ENCODE data around the gene ALK.

Gene ALK

GRCh38 chr2:29175338-29175737 is 746.0 kb downstream of the ALK start:
- DNase-seq, result no peak

GRCh38 chr2:29174937-29175336 is 746.4 kb downstream of the ALK start:
- DNase-seq, result no peak

- DNase-seq, result no peak
Measured at GRCh38 chr2:29166242-29167039, 754.9 kb downstream of the ALK start.

GRCh38 chr2:29165362-29166241 is 755.8 kb downstream of the ALK start:
- no peak for DNase-seq

GRCh38 chr2:29164091-29164846 is 757.1 kb downstream of the ALK start:
- peak in 2 of 58 donors; percentile 16 to 36 for DNase-seq

GRCh38 chr2:29162204-29162928 is 759.0 kb downstream of the ALK start:
- DNase-seq, result no peak

GRCh38 chr2:29160184-29160583 is 761.2 kb downstream of the ALK start:
- DNase-seq, result no peak

GRCh38 chr2:29159125-29159524 is 762.3 kb downstream of the ALK start:
- DNase-seq, result no peak

GRCh38 chr2:29157131-29157530 is 764.3 kb downstream of the ALK start:
- no peak for DNase-seq

GRCh38 chr2:29155578-29155977 is 765.8 kb downstream of the ALK start:
- DNase-seq, result peak in 3 of 58 donors; percentile 2 to 25 (median 4)

- no peak for DNase-seq
Measured at GRCh38 chr2:29154610-29155009, 766.8 kb downstream of the ALK start.

GRCh38 chr2:29147963-29148362 is 773.4 kb downstream of the ALK start:
- DNase-seq, result no peak

- no peak for DNase-seq
Measured at GRCh38 chr2:29146197-29146596, 775.2 kb downstream of the ALK start.

GRCh38 chr2:29143657-29144056 is 777.7 kb downstream of the ALK start:
- no peak for DNase-seq
